Measurements from ENCODE around the gene RNF115.
"Not testable (repeated sequence)": the region's sequence is repeated elsewhere in the genome, so short reads cannot be mapped to it uniquely, and the experiment has no call there.

The RNF115 gene

GRCh38 chr1:145827966-145828365, 4.1 kb upstream of the RNF115 start:
- DNase-seq (ENCODE audit: low read depth in 2 of 2), result no peak

DNA sequence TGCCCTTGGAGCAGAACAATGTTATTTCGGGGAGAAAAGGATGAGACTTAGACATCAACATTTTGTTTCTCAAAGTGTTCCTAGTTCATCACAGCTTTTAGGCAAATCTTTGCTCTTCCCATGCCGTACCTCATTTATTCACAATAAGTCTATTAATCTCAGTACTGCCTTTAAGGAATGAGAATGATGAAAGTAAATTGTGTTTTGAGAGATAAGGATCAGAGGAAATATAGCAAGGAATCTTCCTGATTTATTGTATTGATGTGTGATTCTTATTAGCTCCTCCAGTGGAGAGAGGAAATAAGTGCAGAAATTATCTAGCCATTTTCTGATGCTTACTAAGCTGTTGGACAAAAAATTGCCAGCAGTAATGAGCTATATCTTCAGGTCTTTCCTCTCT, 2.1 kb upstream of the RNF115 start:
- DNase-seq (ENCODE audit: low read depth in 2 of 2), result no peak

DNA sequence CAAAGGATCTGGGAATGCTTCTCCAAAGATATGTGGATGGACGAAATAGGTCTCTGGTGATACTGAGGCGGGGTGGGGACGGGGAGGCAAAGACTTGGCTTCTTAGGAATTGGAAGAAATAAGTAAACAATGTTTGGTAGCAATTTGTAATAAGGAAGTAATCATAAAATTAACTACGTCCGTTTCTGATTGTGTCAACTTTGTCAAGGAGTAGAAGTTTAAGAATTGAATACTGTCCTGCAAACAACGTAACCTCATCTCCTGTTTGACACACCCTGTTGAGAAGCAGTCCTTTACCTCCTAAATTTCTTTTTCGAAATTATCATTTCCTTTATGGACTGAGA, 576 bp upstream of the RNF115 start:
- no peak for DNase-seq (ENCODE audit: low read depth in 2 of 2)

- not testable (repeated sequence) for DNase-seq (ENCODE audit: low read depth in 2 of 2)
These were observed 1.0 kb downstream of the RNF115 start for GRCh38 chr1:145822779-145823331.

GRCh38 chr1:145818095-145818494, 5.8 kb downstream of the RNF115 start:
- DNase-seq (ENCODE audit: low read depth in 2 of 2), result not testable (repeated sequence)

- DNase-seq (ENCODE audit: low read depth in 2 of 2), result not testable (repeated sequence)
These were observed 10.7 kb downstream of the RNF115 start for GRCh38 chr1:145812977-145813810.

- no peak for DNase-seq (ENCODE audit: low read depth in 2 of 2)
These were observed 17.1 kb downstream of the RNF115 start for GRCh38 chr1:145806844-145807243.

GRCh38 chr1:145806408-145806807, 17.5 kb downstream of the RNF115 start:
- no peak for DNase-seq (ENCODE audit: low read depth in 2 of 2)

DNA sequence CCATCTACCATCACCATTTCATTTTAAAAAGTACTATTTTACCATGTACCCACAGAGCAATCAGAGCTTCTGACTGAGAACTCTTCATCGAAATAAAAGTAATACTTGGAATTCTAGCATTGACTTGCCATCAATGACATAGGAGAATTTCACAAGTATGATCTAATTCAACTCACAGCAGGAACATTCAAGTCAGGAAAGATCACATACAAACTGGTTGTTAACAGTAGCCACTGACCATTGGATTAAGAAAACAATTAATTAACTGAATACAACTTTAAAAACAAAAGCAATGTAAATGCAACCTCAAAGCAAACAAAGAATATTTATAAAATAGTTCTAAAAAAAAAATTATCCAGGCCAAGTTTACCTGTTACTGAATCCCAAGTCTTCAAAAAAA, 18.8 kb downstream of the RNF115 start:
- DNase-seq (ENCODE audit: low read depth in 2 of 2), result no peak

- DNase-seq (ENCODE audit: low read depth in 2 of 2), result no peak
These were observed 19.5 kb downstream of the RNF115 start for GRCh38 chr1:145804235-145805045.

DNA sequence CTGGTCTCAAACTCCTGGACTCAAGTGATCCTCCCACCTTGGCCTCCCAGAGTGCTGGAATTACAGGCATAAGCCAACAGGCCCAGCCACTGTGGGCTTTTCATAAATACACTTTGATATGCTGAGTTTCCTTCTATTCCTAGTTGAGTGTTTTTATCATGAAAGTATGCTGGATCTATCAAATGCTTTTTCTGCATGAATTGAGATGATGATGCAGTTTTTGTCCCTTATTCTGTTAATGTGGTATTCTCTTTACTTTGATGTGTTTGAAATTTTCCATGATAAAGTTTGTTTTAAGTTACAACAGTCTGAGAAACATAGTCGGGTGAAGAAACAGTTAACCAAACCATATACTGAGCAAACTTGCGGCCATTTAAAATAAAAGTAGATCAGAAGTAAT, 24.1 kb downstream of the RNF115 start:
- no peak for DNase-seq (ENCODE audit: low read depth in 2 of 2)

DNA sequence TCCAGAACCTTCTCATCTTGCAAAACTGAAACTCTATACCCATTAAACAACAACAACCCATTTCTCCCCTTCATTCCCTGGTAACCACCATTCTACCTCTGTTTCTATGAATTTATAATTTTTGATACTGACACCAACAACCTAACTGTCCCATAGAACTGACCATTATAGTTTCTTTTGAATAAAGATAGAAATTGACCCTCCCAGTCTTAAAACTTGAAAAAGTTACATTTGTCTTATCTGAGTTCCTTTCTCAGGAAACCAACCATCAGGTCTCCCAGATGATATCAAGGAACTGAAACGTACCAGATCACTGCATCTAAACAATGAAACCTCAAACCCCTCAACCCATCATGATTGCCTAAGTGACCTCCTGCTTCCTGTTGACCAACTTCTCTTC, 27.1 kb downstream of the RNF115 start:
- no peak for DNase-seq (ENCODE audit: low read depth in 2 of 2)

DNA sequence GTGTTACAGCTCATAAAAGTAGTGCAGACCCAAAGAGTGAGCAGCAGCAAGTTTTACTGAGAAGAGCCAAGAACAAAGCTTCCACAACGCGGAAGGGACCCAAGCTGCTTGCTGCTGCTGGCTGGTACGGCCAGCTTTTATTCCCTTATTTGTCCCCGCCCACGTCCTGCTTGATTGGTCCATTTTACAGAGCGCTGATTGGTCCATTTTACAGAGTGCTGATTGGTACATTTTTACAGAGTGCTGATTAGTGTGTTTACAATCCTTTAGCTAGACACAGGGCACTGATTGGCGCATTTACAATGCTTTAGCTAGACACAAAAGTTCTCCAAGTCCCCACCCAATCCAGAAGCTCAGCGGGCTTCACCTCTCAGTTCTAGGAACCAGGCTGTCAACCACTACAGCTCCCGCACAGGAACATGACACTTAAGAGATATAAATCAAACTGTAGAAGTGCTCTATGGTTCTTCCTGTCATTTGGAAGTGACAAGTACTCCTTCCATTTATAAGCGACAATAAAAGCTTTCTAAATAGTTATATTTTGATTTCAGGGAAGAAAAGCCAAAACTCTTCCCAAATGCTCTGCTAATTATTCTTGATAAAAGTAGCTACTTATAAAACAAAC, 28.5 kb downstream of the RNF115 start:
- DNase-seq (ENCODE audit: low read depth in 2 of 2), result no peak

GRCh38 chr1:145792484-145792883, 31.4 kb downstream of the RNF115 start:
- no peak for DNase-seq (ENCODE audit: low read depth in 2 of 2)

GRCh38 chr1:145791860-145792259, 32.0 kb downstream of the RNF115 start:
- not testable (repeated sequence) for DNase-seq (ENCODE audit: low read depth in 2 of 2)

- no peak for DNase-seq (ENCODE audit: low read depth in 2 of 2)
These were observed 35.3 kb downstream of the RNF115 start for GRCh38 chr1:145788580-145788979.

DNA sequence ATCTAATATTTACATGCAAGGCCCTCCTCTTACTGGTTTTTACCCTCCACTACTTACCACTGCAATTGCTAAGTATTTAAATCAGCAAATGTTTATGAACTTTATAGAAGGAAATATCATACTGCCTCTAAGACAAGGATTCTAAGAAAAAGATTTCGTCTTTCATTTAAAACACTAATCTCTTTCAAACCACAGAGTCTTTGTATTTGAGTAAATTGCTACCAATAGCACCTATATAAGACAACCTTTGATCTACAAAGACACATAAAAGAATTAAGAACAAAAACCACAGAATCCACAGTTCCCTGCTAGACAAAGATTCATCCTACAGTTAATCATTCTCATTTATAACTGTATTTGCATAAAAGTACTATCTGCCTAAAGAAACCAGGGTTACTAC, 37.6 kb downstream of the RNF115 start:
- no peak for DNase-seq (ENCODE audit: low read depth in 2 of 2)

DNA sequence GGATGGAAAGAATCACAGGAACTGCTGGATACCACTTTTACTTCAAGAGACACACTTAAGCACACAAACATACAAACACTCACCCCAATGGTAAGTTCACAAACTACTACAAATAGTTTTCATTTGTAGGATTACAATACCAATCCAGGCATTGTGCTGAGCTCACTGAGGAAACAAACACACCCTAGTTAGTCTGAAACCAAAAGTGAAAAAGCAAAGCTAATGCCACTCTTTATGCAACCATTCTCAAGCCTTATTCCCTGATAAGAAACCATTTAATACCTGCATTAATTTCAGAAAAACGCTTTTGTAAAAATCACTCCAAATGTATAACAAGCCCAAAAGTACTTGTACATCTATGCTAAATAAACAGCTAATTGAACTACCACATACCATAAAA, 38.3 kb downstream of the RNF115 start:
- no peak for DNase-seq (ENCODE audit: low read depth in 2 of 2)

- no peak for DNase-seq (ENCODE audit: low read depth in 2 of 2)
These were observed 39.5 kb downstream of the RNF115 start for GRCh38 chr1:145784409-145784808.

- DNase-seq (ENCODE audit: low read depth in 2 of 2), result no peak
These were observed 41.4 kb downstream of the RNF115 start for GRCh38 chr1:145782272-145783099.

GRCh38 chr1:145778146-145778540, 45.8 kb downstream of the RNF115 start:
- no peak for DNase-seq (ENCODE audit: low read depth in 2 of 2)
